Stimulated activated CD8-positive, alpha-beta memory T cell treated with anti-CD3 and anti-CD28 coated beads, Interleukin-7, amount 100 ng/mL, for 1 hour (primary cell): Measurements from ENCODE around the gene ZNF682.
A peak's percentile ranks its signal among the peaks of the same experiment; 100 is the strongest.
"Not testable (repeated sequence)": the region's sequence is repeated elsewhere in the genome, so short reads cannot be mapped to it uniquely, and the experiment has no call there.

Experiments used
- DNase-seq, 2 donors: peaks; one replicate each; pipeline ENCODE4 v3.0.0-alpha.2; 2020; ENCODE audit warnings: low read depth in 2 of 2

ZNF682 gene

DNA sequence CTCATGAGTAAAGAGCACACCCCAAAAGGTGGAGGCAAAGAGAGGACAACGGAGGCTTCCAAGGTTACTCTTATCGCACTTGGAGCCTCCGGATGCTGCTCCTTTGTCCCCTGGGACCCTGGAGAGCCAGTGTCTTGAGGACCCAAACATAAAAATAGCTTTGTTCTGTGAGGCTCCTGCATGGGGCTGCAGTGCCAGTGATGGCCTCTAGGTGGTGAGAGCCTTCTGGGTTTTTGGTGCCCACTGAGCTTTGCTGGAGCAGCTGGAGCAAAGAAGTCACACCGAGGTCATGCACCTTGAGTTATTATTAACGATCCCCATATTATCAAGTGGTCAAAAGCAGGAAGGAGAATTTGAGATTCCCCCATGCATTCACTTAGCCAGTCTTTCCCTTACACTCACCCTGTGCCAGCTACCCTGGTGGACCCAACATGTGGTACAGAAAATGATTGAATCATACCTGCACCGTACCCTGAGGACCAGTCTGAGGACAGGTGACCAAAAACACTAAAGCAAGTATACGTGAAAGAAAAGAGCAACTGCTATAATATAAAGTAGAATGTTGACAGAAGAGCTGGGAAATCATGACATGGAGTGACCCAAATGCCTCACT, 41.5 kb downstream of the ZNF682 start:
- peak; percentile 4 to 5 for DNase-seq

- DNase-seq, result no peak
Measured at GRCh38 chr19:19966862-19967261, 72.4 kb downstream of the ZNF682 start.

GRCh38 chr19:19966126-19966525, 73.2 kb downstream of the ZNF682 start:
- DNase-seq, result not testable (repeated sequence)

- no peak for DNase-seq
Measured at GRCh38 chr19:19964416-19964815, 74.9 kb downstream of the ZNF682 start.

DNA sequence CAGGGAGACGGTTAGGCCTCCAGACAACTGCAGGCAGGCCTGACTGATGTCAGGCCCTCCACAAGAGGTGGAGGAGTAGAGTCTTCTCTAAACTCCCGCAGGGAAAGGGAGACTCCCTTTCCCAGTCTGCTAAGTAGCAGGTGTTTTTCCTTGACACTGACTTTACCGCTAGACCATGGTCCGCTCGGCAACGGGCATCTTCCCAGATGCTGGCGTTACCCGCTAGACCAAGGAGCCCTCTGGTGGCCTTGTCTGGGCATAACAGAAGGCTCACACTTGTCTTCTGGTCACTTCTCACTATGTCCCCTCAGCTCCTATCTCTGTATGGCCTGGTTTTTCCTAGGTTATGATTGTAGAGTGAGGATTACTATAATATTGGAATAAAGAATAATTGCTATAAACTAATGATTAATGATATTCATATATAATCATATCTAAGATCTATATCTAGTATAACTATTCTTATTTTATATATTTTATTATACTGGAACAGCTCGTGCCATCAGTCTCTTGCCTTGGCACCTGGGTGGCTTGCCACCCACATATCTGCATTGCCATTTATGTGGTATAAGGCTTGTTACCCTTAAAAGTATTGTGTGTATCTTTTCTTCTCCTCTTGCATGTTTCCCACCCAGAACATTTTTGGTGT, 80.0 kb downstream of the ZNF682 start:
- peak; percentile 31 to 36 for DNase-seq

DNA sequence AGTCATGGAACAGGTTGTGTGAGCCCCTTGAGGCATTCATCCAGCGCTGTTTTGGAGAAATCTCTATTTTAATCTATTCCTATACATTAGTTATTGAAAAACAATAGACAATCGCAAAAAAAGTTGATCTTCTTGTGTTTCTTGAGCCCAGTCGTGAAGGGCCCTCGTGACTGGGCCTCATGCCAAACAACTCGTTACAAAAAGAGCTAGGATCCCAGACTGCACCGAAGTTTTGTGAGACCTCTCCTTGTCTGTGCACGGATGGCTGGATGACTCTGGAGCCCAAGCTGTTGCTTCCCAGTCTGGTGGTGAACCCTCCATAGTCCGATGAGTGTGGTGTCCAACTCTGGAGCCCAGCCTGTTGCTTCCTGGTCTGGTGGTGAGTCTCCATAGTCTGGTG, 81.5 kb downstream of the ZNF682 start:
- DNase-seq, result not testable (repeated sequence)

DNA sequence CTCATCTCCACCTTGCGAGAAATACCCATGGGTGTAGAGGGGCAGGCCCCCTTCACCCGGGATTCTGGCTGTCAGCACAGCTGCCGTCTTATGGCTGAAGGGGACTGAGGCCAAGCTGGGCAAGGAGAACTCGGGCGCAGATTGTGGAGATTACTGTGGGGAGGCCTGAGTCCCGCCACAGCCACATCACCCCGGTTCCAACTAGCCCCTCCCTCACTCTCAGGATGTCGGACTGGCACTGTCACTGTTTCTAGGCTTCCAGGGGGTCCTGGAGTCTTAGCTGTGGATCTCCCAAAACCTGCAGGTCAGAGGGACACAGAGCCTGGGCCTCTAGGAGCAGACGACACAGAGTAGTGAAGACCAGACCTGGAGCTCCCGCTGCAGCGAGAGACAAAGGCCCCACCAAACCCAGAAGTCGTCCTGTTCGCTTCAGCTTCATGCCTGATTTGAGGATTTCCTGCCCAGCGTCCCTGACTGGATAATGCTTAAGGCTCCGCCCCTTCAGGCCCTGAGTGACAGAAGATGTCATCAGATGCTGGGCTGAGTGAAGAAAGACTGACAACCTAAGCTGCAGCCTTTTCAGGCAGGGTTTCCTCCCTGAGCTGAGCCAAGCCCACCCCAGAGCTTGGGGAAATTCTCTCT, 82.8 kb downstream of the ZNF682 start:
- DNase-seq, result no peak

DNA sequence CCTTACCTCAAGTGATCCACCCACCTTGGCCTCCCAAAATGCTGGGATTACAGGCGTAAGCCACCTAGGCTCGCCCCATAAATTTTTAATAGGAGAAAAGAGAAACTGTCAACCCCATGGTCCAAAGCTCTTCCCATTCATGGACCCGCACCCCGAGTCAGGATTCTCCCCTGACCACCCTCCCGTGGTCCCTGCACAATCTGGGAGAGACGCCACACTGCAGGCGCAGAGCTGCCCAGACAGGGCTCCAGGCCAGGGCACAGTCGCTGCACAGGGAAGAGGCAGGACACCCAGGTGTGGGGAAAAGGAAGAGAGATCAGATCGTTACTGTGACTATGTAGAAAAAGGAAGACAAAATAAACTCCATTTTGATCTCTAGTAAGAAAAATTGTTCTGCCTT, 84.1 kb downstream of the ZNF682 start:
- DNase-seq, result no peak
